GM04504 (cell line): ENCODE results near the gene KCTD16.

ENCODE experiments used
- DNase-seq: peaks from one replicate; pipeline ENCODE4 v3.0.0-alpha.2; 2012; ENCODE audit warnings: low read depth

The KCTD16 gene

GRCh38 chr5:144403817-144404420, 233.2 kb downstream of the KCTD16 start:
- DNase-seq: no peak

GRCh38 chr5:144404672-144405071, 234.0 kb downstream of the KCTD16 start:
- DNase-seq: no peak

- DNase-seq: no peak
Observed at GRCh38 chr5:144405991-144406390, 235.3 kb downstream of the KCTD16 start.

GRCh38 chr5:144406442-144406841, 235.8 kb downstream of the KCTD16 start:
- DNase-seq: no peak

GRCh38 chr5:144414202-144415029, 243.7 kb downstream of the KCTD16 start:
- DNase-seq: no peak

- no peak for DNase-seq
Observed at GRCh38 chr5:144416196-144416595, 245.5 kb downstream of the KCTD16 start.

GRCh38 chr5:144418719-144419118, 248.0 kb downstream of the KCTD16 start:
- DNase-seq: no peak

GRCh38 chr5:144421411-144421810, 250.7 kb downstream of the KCTD16 start:
- no peak for DNase-seq

GRCh38 chr5:144422018-144422727, 251.5 kb downstream of the KCTD16 start:
- DNase-seq: no peak

- no peak for DNase-seq
Observed at GRCh38 chr5:144427866-144428265, 257.2 kb downstream of the KCTD16 start.

GRCh38 chr5:144428326-144428725, 257.7 kb downstream of the KCTD16 start:
- no peak for DNase-seq

GRCh38 chr5:144429405-144429804, 258.7 kb downstream of the KCTD16 start:
- no peak for DNase-seq

- DNase-seq: no peak
Observed at GRCh38 chr5:144429905-144430304, 259.2 kb downstream of the KCTD16 start.

- DNase-seq: no peak
Observed at GRCh38 chr5:144433140-144433822, 262.6 kb downstream of the KCTD16 start.

- DNase-seq: no peak
Observed at GRCh38 chr5:144433893-144434292, 263.2 kb downstream of the KCTD16 start.

- no peak for DNase-seq
Observed at GRCh38 chr5:144436007-144436406, 265.3 kb downstream of the KCTD16 start.

- no peak for DNase-seq
Observed at GRCh38 chr5:144438237-144438636, 267.6 kb downstream of the KCTD16 start.

- no peak for DNase-seq
Observed at GRCh38 chr5:144448457-144448856, 277.8 kb downstream of the KCTD16 start.

- no peak for DNase-seq
Observed at GRCh38 chr5:144451187-144451973, 280.7 kb downstream of the KCTD16 start.

- DNase-seq: no peak
Observed at GRCh38 chr5:144453753-144454152, 283.1 kb downstream of the KCTD16 start.

GRCh38 chr5:144457160-144457559, 286.5 kb downstream of the KCTD16 start:
- no peak for DNase-seq

- no peak for DNase-seq
Observed at GRCh38 chr5:144458216-144458615, 287.5 kb downstream of the KCTD16 start.
